NT2/D1 (cell line): ENCODE data around the gene MAP1A.

Source experiments
- YY1 ChIP-seq: IDR thresholded peaks from 2 replicates; pipeline ENCODE4 v1.6.1; 2011; ENCODE audit not compliant: insufficient read length, insufficient read depth
- ZNF274 ChIP-seq: IDR thresholded peaks from 2 replicates; pipeline ENCODE4 v1.6.1; 2011; ENCODE audit warnings: mild to moderate bottlenecking, low read depth, low read length

DNA sequence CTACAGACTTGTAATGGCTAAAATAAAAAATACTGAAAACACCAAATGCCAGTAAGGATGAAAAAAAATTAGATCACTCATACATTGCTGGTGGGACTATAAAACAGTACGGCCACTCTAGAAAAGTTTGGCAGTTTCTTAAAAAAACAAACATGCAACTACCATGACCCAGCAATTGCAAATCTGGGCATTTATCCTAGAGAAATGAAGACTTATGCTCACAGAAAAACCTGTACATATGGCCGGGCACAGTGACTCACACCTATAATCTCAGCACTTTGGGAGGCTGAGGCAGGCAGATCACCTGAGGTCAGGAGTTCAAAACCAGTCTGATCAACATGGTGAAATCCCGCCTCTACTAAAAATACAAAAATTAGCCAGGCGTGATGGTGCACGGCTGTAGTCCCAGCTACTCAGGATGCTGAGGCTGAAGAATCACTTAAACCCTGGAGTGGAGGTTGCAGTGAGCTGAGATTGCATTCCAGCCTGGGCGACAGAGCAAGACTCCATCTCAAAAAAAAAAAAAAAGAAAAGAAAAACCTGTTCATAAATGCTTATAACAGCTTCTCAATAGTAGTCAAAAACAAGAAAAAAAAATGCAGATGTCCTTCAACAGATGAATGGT lies 30.0 kb upstream of the MAP1A start:
- no peak for TF ChIP-seq YY1
- TF ChIP-seq ZNF274 = no peak
